Measurements from ENCODE around the gene STAT4. TPM values are rescaled to one million over a fixed set of nuclear protein-coding genes. Genes with fewer than 3 reads are reported as not detected.

The STAT4 gene
- total RNA-seq, 2 donors from 2014 or later, result 3.2 to 8.8 TPM

GRCh38 chr2:191188550-191189093 lies 37.8 kb upstream of the STAT4 start:
- peaks cover 24% of the 10 kb centered on the region for H3K9me3 ChIP-seq (ENCODE audit: control insufficient read depth, low read length)
- TF ChIP-seq CTCF (conservative IDR thresholded peaks at IDR 0.05), result no peak
- no peaks in the 10 kb centered on the region for H3K36me3 ChIP-seq (ENCODE audit: control insufficient read depth, insufficient read depth, low read length)
- 92 to 97% methylated on average over 3 of the region's 3 CpGs for WGBS, 2 experiments (ENCODE audit: insufficient coverage in 1 of 2, insufficient read length in 1 of 2)
- H3K9ac ChIP-seq (ENCODE audit: extremely low read depth, low read length, poor library complexity, severe bottlenecking), result no peak overlapping the region
- peaks cover 20% of the 10 kb centered on the region for H3K4me1 Mint-ChIP-seq
- peaks cover 19% of the 10 kb centered on the region for H3K9me3 Mint-ChIP-seq
- no peak overlapping the region for H3K27ac ChIP-seq (ENCODE audit: low read depth, low read length)
- peaks cover 8% of the 10 kb centered on the region for H3K36me3 Mint-ChIP-seq (ENCODE audit: low read depth)
- H3K4me3 Mint-ChIP-seq, result no peak overlapping the region
- H3K4me3 ChIP-seq (ENCODE audit: low read length), result no peak overlapping the region
- no peak for DNase-seq
- H3K4me1 ChIP-seq (ENCODE audit: control insufficient read depth, insufficient read depth, low read length), result peaks cover 4% of the 10 kb centered on the region
- no peaks in the 10 kb centered on the region for H3K27me3 ChIP-seq (ENCODE audit: control insufficient read depth, insufficient read depth, low read length, poor library complexity, severe bottlenecking)
- H3K27me3 Mint-ChIP-seq (ENCODE audit: insufficient read depth), result no peaks in the 10 kb centered on the region
- H3K27ac Mint-ChIP-seq, result no peak overlapping the region

GRCh38 chr2:191187105-191187829 lies 36.5 kb upstream of the STAT4 start:
- H3K27me3 ChIP-seq (ENCODE audit: control insufficient read depth, insufficient read depth, low read length, poor library complexity, severe bottlenecking), result no peaks in the 10 kb centered on the region
- peaks cover 19% of the 10 kb centered on the region for H3K9me3 Mint-ChIP-seq
- H3K4me3 ChIP-seq (ENCODE audit: low read length), result no peak overlapping the region
- TF ChIP-seq CTCF (conservative IDR thresholded peaks at IDR 0.05), result no peak
- peaks cover 8% of the 10 kb centered on the region for H3K36me3 Mint-ChIP-seq (ENCODE audit: low read depth)
- WGBS, 2 experiments (ENCODE audit: insufficient coverage in 1 of 2, insufficient read length in 1 of 2), result 89 to 94% methylated on average over 8 to 9 of the region's 9 CpGs
- no peak overlapping the region for H3K4me3 Mint-ChIP-seq
- H3K4me1 Mint-ChIP-seq, result peaks cover 31% of the 10 kb centered on the region
- peaks cover 7% of the 10 kb centered on the region for H3K4me1 ChIP-seq (ENCODE audit: control insufficient read depth, insufficient read depth, low read length)
- H3K9me3 ChIP-seq (ENCODE audit: control insufficient read depth, low read length), result peaks cover 24% of the 10 kb centered on the region
- H3K27ac ChIP-seq (ENCODE audit: low read depth, low read length), result no peak overlapping the region
- H3K27ac Mint-ChIP-seq, result no peak overlapping the region
- no peaks in the 10 kb centered on the region for H3K36me3 ChIP-seq (ENCODE audit: control insufficient read depth, insufficient read depth, low read length)
- no peak for DNase-seq
- no peaks in the 10 kb centered on the region for H3K27me3 Mint-ChIP-seq (ENCODE audit: insufficient read depth)
- H3K9ac ChIP-seq (ENCODE audit: extremely low read depth, low read length, poor library complexity, severe bottlenecking), result no peak overlapping the region

GRCh38 chr2:191184457-191184856 lies 33.7 kb upstream of the STAT4 start:
- Histone ChIP-seq H3K27ac (ENCODE audit: low read depth, low read length) (no peak overlapping the region), H3K27me3 (ENCODE audit: control insufficient read depth, insufficient read depth, low read length, poor library complexity, severe bottlenecking) (no peaks in the 10 kb centered on the region), H3K36me3 (ENCODE audit: control insufficient read depth, insufficient read depth, low read length) (no peaks in the 10 kb centered on the region), H3K4me1 (ENCODE audit: control insufficient read depth, insufficient read depth, low read length) (peaks cover 7% of the 10 kb centered on the region), H3K9me3 (ENCODE audit: control insufficient read depth, low read length) (peaks cover 3% of the 10 kb centered on the region), H3K9ac (ENCODE audit: extremely low read depth, low read length, poor library complexity, severe bottlenecking) (no peak overlapping the region), H3K4me3 (ENCODE audit: low read length) (no peak overlapping the region)
- no peak for DNase-seq
- no peaks in the 10 kb centered on the region for H3K9me3 Mint-ChIP-seq
- no peak overlapping the region for H3K4me3 Mint-ChIP-seq
- no peak overlapping the region for H3K27ac Mint-ChIP-seq
- peaks cover 36% of the 10 kb centered on the region for H3K4me1 Mint-ChIP-seq
- no peaks in the 10 kb centered on the region for H3K36me3 Mint-ChIP-seq (ENCODE audit: low read depth)
- TF ChIP-seq CTCF (conservative IDR thresholded peaks at IDR 0.05), result no peak
- WGBS, 2 experiments (ENCODE audit: insufficient coverage in 1 of 2, insufficient read length in 1 of 2), result 91 to 100% methylated on average over 1 to 2 of the region's 2 CpGs
- no peaks in the 10 kb centered on the region for H3K27me3 Mint-ChIP-seq (ENCODE audit: insufficient read depth)
